Lower lobe of right lung (tissue), 2 donors: ENCODE results near the gene TOR1A. TPM values are rescaled to one million over a fixed set of nuclear protein-coding genes. Genes with fewer than 3 reads are reported as not detected.
A peak's percentile ranks its signal among the peaks of the same experiment; 100 is the strongest.

Experiments
- ATAC-seq, 2 donors: fragments of 200-7000 bp; cut with Tn5 transposase; one replicate each; pipeline ENCODE4 v1.9.1; 2020 to 2022; ENCODE audit warnings: mild to moderate bottlenecking in 2 of 2, moderate library complexity in 2 of 2
- DNase-seq: peaks from one replicate; pipeline ENCODE4 v3.0.0-alpha.2; 2020
- H3K27ac ChIP-seq: fragments of 200-600 bp; one replicate; pipeline ENCODE4 v1.8.0; 2022
- H3K27me3 ChIP-seq: fragments of 200-600 bp; one replicate; pipeline ENCODE4 v1.8.0; 2022; ENCODE audit warnings: low read depth
- H3K36me3 ChIP-seq: fragments of 200-600 bp; one replicate; pipeline ENCODE4 v1.8.0; 2022; ENCODE audit warnings: mild to moderate bottlenecking
- H3K4me1 ChIP-seq: fragments of 200-600 bp; one replicate; pipeline ENCODE4 v1.8.0; 2022
- H3K4me3 ChIP-seq: fragments of 200-600 bp; one replicate; pipeline ENCODE4 v1.8.0; 2022; ENCODE audit warnings: mild to moderate bottlenecking
- H3K9me3 ChIP-seq: fragments of 200-600 bp; one replicate; pipeline ENCODE4 v1.8.0; 2022
- intact Hi-C: fragments of 100-400 bp; cut with DNase I; formaldehyde crosslinking; loops from one replicate; pipeline ENCODE4 v1.11.0; 2022
- total RNA-seq: library from RNA; stranded (reverse); fragmentation: NEBNext Ultra II Directional; extraction: Animal tissue kit (Norgen Biotek cat#: 25700); gene quantifications from one replicate; pipeline ENCODE4 v1.2.1, GENCODE V29; 2021
- TF ChIP-seq, protein P1 (sequence below): fragments of 200-600 bp; IDR thresholded peaks from one replicate; pipeline ENCODE4 v1.8.0; 2022; ENCODE audit warnings: antibody characterized with exemption, mild to moderate bottlenecking
- donor health status: DM: no; HTN: yes; CAD: no; lungs with severe emphysema.

The TOR1A gene
- total RNA-seq, 1 donor from 2014 or later = 34.6 TPM

GRCh38 chr9:129810788-129811187, 13.1 kb downstream of the TOR1A start:
- H3K27ac ChIP-seq = no peak overlapping the region
- H3K9me3 ChIP-seq = no peaks in the 10 kb centered on the region
- no peaks in the 10 kb centered on the region for H3K27me3 ChIP-seq
- H3K36me3 ChIP-seq = peaks cover 92% of the 10 kb centered on the region
- intact Hi-C loops = no loop called here
- peaks cover under 1% of the 10 kb centered on the region for H3K4me1 ChIP-seq
- ATAC-seq (no peak), DNase-seq (no peak)
- no peak overlapping the region for H3K4me3 ChIP-seq
- TF ChIP-seq, protein P1, sequence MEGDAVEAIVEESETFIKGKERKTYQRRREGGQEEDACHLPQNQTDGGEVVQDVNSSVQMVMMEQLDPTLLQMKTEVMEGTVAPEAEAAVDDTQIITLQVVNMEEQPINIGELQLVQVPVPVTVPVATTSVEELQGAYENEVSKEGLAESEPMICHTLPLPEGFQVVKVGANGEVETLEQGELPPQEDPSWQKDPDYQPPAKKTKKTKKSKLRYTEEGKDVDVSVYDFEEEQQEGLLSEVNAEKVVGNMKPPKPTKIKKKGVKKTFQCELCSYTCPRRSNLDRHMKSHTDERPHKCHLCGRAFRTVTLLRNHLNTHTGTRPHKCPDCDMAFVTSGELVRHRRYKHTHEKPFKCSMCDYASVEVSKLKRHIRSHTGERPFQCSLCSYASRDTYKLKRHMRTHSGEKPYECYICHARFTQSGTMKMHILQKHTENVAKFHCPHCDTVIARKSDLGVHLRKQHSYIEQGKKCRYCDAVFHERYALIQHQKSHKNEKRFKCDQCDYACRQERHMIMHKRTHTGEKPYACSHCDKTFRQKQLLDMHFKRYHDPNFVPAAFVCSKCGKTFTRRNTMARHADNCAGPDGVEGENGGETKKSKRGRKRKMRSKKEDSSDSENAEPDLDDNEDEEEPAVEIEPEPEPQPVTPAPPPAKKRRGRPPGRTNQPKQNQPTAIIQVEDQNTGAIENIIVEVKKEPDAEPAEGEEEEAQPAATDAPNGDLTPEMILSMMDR = no peak

DNA sequence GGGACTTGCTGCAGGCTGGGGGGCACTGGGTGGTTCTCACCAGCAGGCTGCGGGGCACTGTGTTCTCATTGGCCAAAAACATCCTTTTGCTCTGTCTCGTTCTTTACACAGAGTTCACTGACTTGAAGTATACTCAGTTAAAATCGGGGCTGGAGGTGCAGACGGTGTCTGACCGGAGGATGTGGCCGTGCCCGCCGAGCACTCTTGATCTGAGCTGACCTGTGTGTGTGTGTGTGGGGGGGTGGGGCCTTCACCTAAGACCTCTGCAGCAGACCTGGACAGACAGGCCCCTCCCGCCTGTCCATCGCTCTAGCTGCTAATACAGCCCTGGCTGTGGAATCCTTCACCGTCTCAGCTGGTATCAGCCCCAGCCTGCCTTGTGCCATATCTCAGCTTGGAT, 13.8 kb downstream of the TOR1A start:
- H3K9me3 ChIP-seq = no peaks in the 10 kb centered on the region
- no peak for ATAC-seq
- no peaks in the 10 kb centered on the region for H3K27me3 ChIP-seq
- no peak for DNase-seq
- H3K4me3 ChIP-seq = no peak overlapping the region
- intact Hi-C loops = no loop called here
- H3K4me1 ChIP-seq = peaks cover 8% of the 10 kb centered on the region
- H3K27ac ChIP-seq = no peak overlapping the region
- TF ChIP-seq, protein P1 = no peak
- H3K36me3 ChIP-seq = peaks cover 85% of the 10 kb centered on the region

- H3K4me3 ChIP-seq = no peak overlapping the region
- intact Hi-C loops = no loop called here
- DNase-seq (no peak), ATAC-seq (no peak)
- H3K4me1 ChIP-seq = peaks cover 9% of the 10 kb centered on the region
- H3K9me3 ChIP-seq = no peaks in the 10 kb centered on the region
- peaks cover 77% of the 10 kb centered on the region for H3K36me3 ChIP-seq
- H3K27ac ChIP-seq = no peak overlapping the region
- TF ChIP-seq, protein P1 = no peak
- H3K27me3 ChIP-seq = no peaks in the 10 kb centered on the region
Measured at GRCh38 chr9:129809346-129809745, 14.6 kb downstream of the TOR1A start.

GRCh38 chr9:129806061-129806460, 17.9 kb downstream of the TOR1A start:
- DNase-seq (no peak), ATAC-seq (no peak)
- Histone ChIP-seq H3K27me3 (no peaks in the 10 kb centered on the region), H3K4me3 (no peak overlapping the region), H3K4me1 (peaks cover 17% of the 10 kb centered on the region), H3K9me3 (no peaks in the 10 kb centered on the region), H3K27ac (no peak overlapping the region), H3K36me3 (peaks cover 44% of the 10 kb centered on the region)
- TF ChIP-seq, protein P1 = no peak
- intact Hi-C loops = no loop called here

DNA sequence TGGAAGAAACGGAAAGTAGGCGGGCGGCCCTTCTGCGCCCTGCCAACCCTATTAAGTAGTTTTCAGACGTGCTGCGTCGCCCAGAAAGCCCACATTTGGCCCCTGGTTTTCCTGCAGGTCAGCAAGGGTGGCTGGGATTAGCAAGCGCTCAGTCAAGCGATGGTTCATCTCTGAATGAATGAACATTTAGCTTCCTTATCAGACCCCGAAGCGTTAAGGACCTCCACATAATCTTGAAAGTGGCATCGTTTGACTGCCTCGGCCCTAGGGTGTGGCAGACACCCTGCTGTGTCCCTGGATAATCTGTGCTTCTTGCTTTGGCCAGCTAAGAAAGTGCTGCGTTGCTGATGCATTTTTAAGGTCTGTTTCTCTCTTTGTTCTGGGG, 20.3 kb downstream of the TOR1A start:
- H3K9me3 ChIP-seq = no peaks in the 10 kb centered on the region
- DNase-seq (no peak), ATAC-seq (peak in 1 of 2 donors; percentile 1)
- peaks cover 17% of the 10 kb centered on the region for H3K4me1 ChIP-seq
- H3K27me3 ChIP-seq = no peaks in the 10 kb centered on the region
- TF ChIP-seq, protein P1 = no peak
- H3K36me3 ChIP-seq = peaks cover 20% of the 10 kb centered on the region
- intact Hi-C loops = no loop called here
- H3K27ac ChIP-seq = peak overlapping the region; percentile 84
- H3K4me3 ChIP-seq = peak overlapping the region; percentile 86
